Stomach (tissue), 9 donors: ENCODE measurements around the gene GPR17. TPM values are rescaled to one million over a fixed set of nuclear protein-coding genes. Genes with fewer than 3 reads are reported as not detected.

Source experiments
- DNase-seq, 2 donors: peaks; one replicate each; pipeline versions ENCODE4 v3.0.0 to v3.0.0-alpha.2; 2013 to 2019
- H3K27ac ChIP-seq, 5 donors: fragments of 200-600 bp in 4 of 5; sonication (generic) in 4 of 5; one replicate each; pipeline ENCODE4 v1.5.1; 2013 to 2019; ENCODE audit warnings: mild to moderate bottlenecking in 1 of 5, moderate library complexity in 1 of 5
- H3K27me3 ChIP-seq, 3 donors: fragments of 200-600 bp; sonication (generic); one replicate each; pipeline ENCODE4 v1.5.1; 2017 to 2019; ENCODE audit warnings: mixed run types in 1 of 3
- H3K36me3 ChIP-seq, 4 donors: fragments of 200-600 bp; sonication (generic); 1 replicate in 3 of 4; 2 replicates in 1 of 4; pipeline ENCODE4 v1.5.1; 2016 to 2019
- H3K4me1 ChIP-seq, 4 donors: fragments of 200-600 bp; sonication (generic); one replicate each; pipeline ENCODE4 v1.5.1; 2016 to 2019
- H3K4me3 ChIP-seq, 4 donors: fragments of 200-600 bp; sonication (generic) in 3 of 4; one replicate each; pipeline ENCODE4 v1.5.1; 2016 to 2019; ENCODE audit warnings: mild to moderate bottlenecking in 1 of 4
- H3K9me3 ChIP-seq, 4 donors: fragments of 200-600 bp; sonication (generic); one replicate each; pipeline ENCODE4 v1.5.1; 2016 to 2019
- CTCF ChIP-seq, 7 experiments: fragments of 450-650 bp in 4 of 7; fragments of 200-600 bp in 3 of 7; sonication (generic) in 3 of 7; IDR thresholded peaks; one replicate each; pipeline ENCODE4 v1.5.1; 2016 to 2019; ENCODE audit warnings: antibody characterized with exemption in 7 of 7, control low read depth in 2 of 7, mild to moderate bottlenecking in 1 of 7
- EP300 ChIP-seq: sonication (generic); formaldehyde crosslinking; IDR thresholded peaks from one replicate; pipeline ENCODE4 v1.6.1; 2017; ENCODE audit warnings: antibody characterized with exemption
- POLR2A ChIP-seq, 4 donors: fragments of 450-650 bp; IDR thresholded peaks; one replicate each; pipeline ENCODE4 v1.6.1; 2016; ENCODE audit warnings: antibody characterized with exemption in 4 of 4, control low read depth in 2 of 4, mild to moderate bottlenecking in 1 of 4, moderate library complexity in 1 of 4
- POLR2AphosphoS5 ChIP-seq, 3 donors: sonication (generic); formaldehyde crosslinking; IDR thresholded peaks; one replicate each; pipeline ENCODE4 v1.6.1; 2016; ENCODE audit warnings: antibody characterized with exemption in 3 of 3
- WGBS, 5 donors: extraction: QIAGEN DNeasy Blood & Tissue Kit in 3 of 5; methylation state at CpG; one replicate each; pipeline versions ENCODE4 v1.1.5 to v1.1.7; 2013 to 2018; 5-methylcytosine and 5-hydroxymethylcytosine counted together
- intact Hi-C: fragments of 100-400 bp; cut with DNase I; formaldehyde crosslinking; loops from one replicate; pipeline ENCODE4 v1.15.1; 2023; ENCODE audit warnings: low total_unique reads
- polyA plus RNA-seq, 3 donors: library from polyadenylated mRNA; stranded (reverse); fragments of 200-250 nt; gene quantifications; one replicate each; pipeline ENCODE4 v1.2.3, GENCODE V29; 2013
- total RNA-seq, 5 donors: library from RNA; depleted of rRNA; stranded (reverse); fragments of >200 nt; gene quantifications; one replicate each; pipeline versions ENCODE4 v1.1.0 to v1.2.3, GENCODE V29; 2014 to 2016
- donor health status: healthy with polysubstance abuse.
- donor health status: Bipolar disorder and iron deficiency.
- donor health status: healthy.

The GPR17 gene
- total and polyA plus RNA-seq, 8 donors = 0.19 to 0.61 (median 0.25) TPM; not detected in 5

- Histone ChIP-seq H3K27ac (no peak overlapping the region), H3K4me1 (no peaks in the 10 kb centered on the region), H3K27me3 (peaks cover 0 to 59% (median 9%) of the 10 kb centered on the region in 3 donors), H3K4me3 (no peak overlapping the region), H3K36me3 (no peaks in the 10 kb centered on the region), H3K9me3 (no peaks in the 10 kb centered on the region)
- DNase-seq = no peak
- TF ChIP-seq EP300 (no peak), POLR2A (IDR thresholded peaks at IDR 0.05) (no peak), CTCF (IDR thresholded peaks at IDR 0.05) (no peak), POLR2AphosphoS5 (IDR thresholded peaks at IDR 0.05) (no peak)
- 73 to 85% (median 82%) methylated on average over 5 to 23 of the region's 23 CpGs for WGBS, 5 donors
- intact Hi-C loops = no loop called here
Observed at GRCh38 chr2:127624756-127625571, 21.0 kb upstream of the GPR17 start.

GRCh38 chr2:127625572-127625951 is 20.4 kb upstream of the GPR17 start:
- no peak overlapping the region for H3K27ac ChIP-seq
- WGBS, 5 donors = 68 to 83% (median 81%) methylated on average over 1 to 2 of the region's 2 CpGs
- no peak for TF ChIP-seq CTCF (IDR thresholded peaks at IDR 0.05)
- no peak for TF ChIP-seq POLR2AphosphoS5 (IDR thresholded peaks at IDR 0.05)
- no peak for TF ChIP-seq POLR2A (IDR thresholded peaks at IDR 0.05)
- TF ChIP-seq EP300 = no peak
- H3K4me1 ChIP-seq = peaks cover 0 to 5% (median 0%) of the 10 kb centered on the region in 4 donors
- H3K4me3 ChIP-seq = no peak overlapping the region
- intact Hi-C loops = no loop called here
- peaks cover 0 to 54% (median 9%) of the 10 kb centered on the region in 3 donors for H3K27me3 ChIP-seq
- no peak for DNase-seq
- no peaks in the 10 kb centered on the region for H3K36me3 ChIP-seq
- H3K9me3 ChIP-seq = no peaks in the 10 kb centered on the region

- no peaks in the 10 kb centered on the region for H3K36me3 ChIP-seq
- H3K27ac ChIP-seq = no peak overlapping the region
- no peaks in the 10 kb centered on the region for H3K9me3 ChIP-seq
- TF ChIP-seq CTCF (IDR thresholded peaks at IDR 0.05) (no peak), EP300 (no peak), POLR2AphosphoS5 (IDR thresholded peaks at IDR 0.05) (no peak), POLR2A (IDR thresholded peaks at IDR 0.05) (no peak)
- no peak for DNase-seq
- H3K4me1 ChIP-seq = peaks cover 0 to 10% (median 0%) of the 10 kb centered on the region in 4 donors
- no peak overlapping the region for H3K4me3 ChIP-seq
- 47 to 66% (median 55%) methylated on average over 12 of the region's 12 CpGs for WGBS, 5 donors
- intact Hi-C loops = no loop called here
- H3K27me3 ChIP-seq = peaks cover 0 to 54% (median 9%) of the 10 kb centered on the region in 3 donors
Observed at GRCh38 chr2:127626175-127626574, 19.8 kb upstream of the GPR17 start.

GRCh38 chr2:127626917-127627739 is 18.8 kb upstream of the GPR17 start:
- WGBS, 5 donors = 85 to 89% (median 85%) methylated on average over 13 to 28 of the region's 28 CpGs
- H3K4me1 ChIP-seq = peaks cover 0 to 10% (median 4%) of the 10 kb centered on the region in 4 donors
- peaks cover 0 to 50% (median 9%) of the 10 kb centered on the region in 3 donors for H3K27me3 ChIP-seq
- H3K27ac ChIP-seq = no peak overlapping the region
- H3K9me3 ChIP-seq = no peaks in the 10 kb centered on the region
- no peak overlapping the region for H3K4me3 ChIP-seq
- intact Hi-C loops = no loop called here
- no peak for DNase-seq
- no peaks in the 10 kb centered on the region for H3K36me3 ChIP-seq
- TF ChIP-seq POLR2A (IDR thresholded peaks at IDR 0.05) (no peak), CTCF (IDR thresholded peaks at IDR 0.05) (no peak), POLR2AphosphoS5 (IDR thresholded peaks at IDR 0.05) (no peak), EP300 (no peak)
